Vagina (tissue), 2 donors: ENCODE results near the gene GAB3. TPM values are rescaled to one million over a fixed set of nuclear protein-coding genes. Genes with fewer than 3 reads are reported as not detected.
A peak's percentile ranks its signal among the peaks of the same experiment; 100 is the strongest.

Experiments used
- DNase-seq, 2 donors: peaks; one replicate each; pipeline ENCODE4 v3.0.0-alpha.2; 2017; ENCODE audit errors: extremely low spot score in 2 of 2
- H3K27ac ChIP-seq: fragments of 200-600 bp; sonication (generic); one replicate; pipeline ENCODE4 v1.5.1; 2019
- H3K27me3 ChIP-seq: fragments of 200-600 bp; sonication (generic); one replicate; pipeline ENCODE4 v1.5.1; 2019
- H3K36me3 ChIP-seq, 2 donors: fragments of 200-600 bp; sonication (generic); one replicate each; pipeline ENCODE4 v1.5.1; 2017 to 2019
- H3K4me1 ChIP-seq: fragments of 200-600 bp; sonication (generic); one replicate; pipeline ENCODE4 v1.5.1; 2019
- H3K4me3 ChIP-seq, 2 donors: fragments of 200-600 bp; sonication (generic); 1 replicate in 1 of 2; 2 replicates in 1 of 2; pipeline ENCODE4 v1.5.1; 2016 to 2019
- H3K9me3 ChIP-seq: fragments of 200-600 bp; sonication (generic); one replicate; pipeline ENCODE4 v1.5.1; 2019
- POLR2A ChIP-seq, 2 donors: fragments of 450-650 bp; IDR thresholded peaks; one replicate each; pipeline ENCODE4 v1.6.1; 2017; ENCODE audit warnings: antibody characterized with exemption in 2 of 2, mild to moderate bottlenecking in 2 of 2, moderate library complexity in 2 of 2
- POLR2AphosphoS5 ChIP-seq, 2 donors: sonication (generic); formaldehyde crosslinking; IDR thresholded peaks; one replicate each; pipeline ENCODE4 v1.9.0; 2017; ENCODE audit warnings: antibody characterized with exemption in 2 of 2, mild to moderate bottlenecking in 2 of 2, low read depth in 1 of 2; ENCODE audit not compliant: insufficient read depth in 1 of 2
- intact Hi-C: fragments of 100-400 bp; cut with DNase I; formaldehyde crosslinking; loops from one replicate; pipeline ENCODE4 v1.15.1; 2023
- total RNA-seq: library from RNA; depleted of rRNA; stranded (reverse); fragments of >200 nt; gene quantifications from one replicate; pipeline ENCODE4 v1.2.3, GENCODE V29; 2016
- TF ChIP-seq, protein P1 (sequence below), 3 experiments: fragments of 450-650 bp in 2 of 3; fragments of 200-600 bp in 1 of 3; sonication (generic) in 1 of 3; IDR thresholded peaks; one replicate each; pipeline ENCODE4 v1.5.1; 2017 to 2019; ENCODE audit warnings: antibody characterized with exemption in 3 of 3, mild to moderate bottlenecking in 2 of 3, moderate library complexity in 2 of 3

GAB3 gene
- total RNA-seq, 1 donor from 2014 or later, result 7.6 TPM

DNA sequence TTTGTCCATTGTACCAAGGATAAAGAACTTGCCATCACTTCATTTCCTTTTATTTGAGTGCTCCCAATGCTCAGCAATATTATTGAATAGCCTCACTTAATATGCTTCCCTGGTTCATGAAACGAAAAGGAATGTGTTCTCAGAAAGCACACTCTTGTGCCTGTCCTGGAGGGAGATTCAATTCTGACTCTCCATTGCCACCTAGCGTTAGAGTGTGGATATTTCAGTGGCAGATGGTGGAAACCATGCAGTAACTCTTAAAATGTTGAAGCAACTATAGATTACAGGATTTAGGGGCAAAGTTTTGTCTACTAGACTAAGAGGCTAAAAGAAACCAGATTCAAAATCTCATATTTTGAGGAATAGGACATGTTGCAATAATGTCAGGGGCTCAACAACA, 36.0 kb downstream of the GAB3 start:
- H3K36me3 ChIP-seq, result no peaks in the 10 kb centered on the region
- no peak overlapping the region for H3K4me3 ChIP-seq
- H3K27me3 ChIP-seq, result no peaks in the 10 kb centered on the region
- no peaks in the 10 kb centered on the region for H3K4me1 ChIP-seq
- intact Hi-C loops, result no loop called here
- no peaks in the 10 kb centered on the region for H3K9me3 ChIP-seq
- DNase-seq, result no peak
- H3K27ac ChIP-seq, result no peak overlapping the region
- TF ChIP-seq POLR2A (IDR thresholded peaks at IDR 0.05) (no peak), POLR2AphosphoS5 (IDR thresholded peaks at IDR 0.05; ENCODE audit: insufficient read depth in 1 of 2, low read depth in 1 of 2) (no peak)
- TF ChIP-seq, protein P1, sequence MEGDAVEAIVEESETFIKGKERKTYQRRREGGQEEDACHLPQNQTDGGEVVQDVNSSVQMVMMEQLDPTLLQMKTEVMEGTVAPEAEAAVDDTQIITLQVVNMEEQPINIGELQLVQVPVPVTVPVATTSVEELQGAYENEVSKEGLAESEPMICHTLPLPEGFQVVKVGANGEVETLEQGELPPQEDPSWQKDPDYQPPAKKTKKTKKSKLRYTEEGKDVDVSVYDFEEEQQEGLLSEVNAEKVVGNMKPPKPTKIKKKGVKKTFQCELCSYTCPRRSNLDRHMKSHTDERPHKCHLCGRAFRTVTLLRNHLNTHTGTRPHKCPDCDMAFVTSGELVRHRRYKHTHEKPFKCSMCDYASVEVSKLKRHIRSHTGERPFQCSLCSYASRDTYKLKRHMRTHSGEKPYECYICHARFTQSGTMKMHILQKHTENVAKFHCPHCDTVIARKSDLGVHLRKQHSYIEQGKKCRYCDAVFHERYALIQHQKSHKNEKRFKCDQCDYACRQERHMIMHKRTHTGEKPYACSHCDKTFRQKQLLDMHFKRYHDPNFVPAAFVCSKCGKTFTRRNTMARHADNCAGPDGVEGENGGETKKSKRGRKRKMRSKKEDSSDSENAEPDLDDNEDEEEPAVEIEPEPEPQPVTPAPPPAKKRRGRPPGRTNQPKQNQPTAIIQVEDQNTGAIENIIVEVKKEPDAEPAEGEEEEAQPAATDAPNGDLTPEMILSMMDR (IDR thresholded peaks at IDR 0.05), result peak in 1 of 3 experiments; percentile 78

DNA sequence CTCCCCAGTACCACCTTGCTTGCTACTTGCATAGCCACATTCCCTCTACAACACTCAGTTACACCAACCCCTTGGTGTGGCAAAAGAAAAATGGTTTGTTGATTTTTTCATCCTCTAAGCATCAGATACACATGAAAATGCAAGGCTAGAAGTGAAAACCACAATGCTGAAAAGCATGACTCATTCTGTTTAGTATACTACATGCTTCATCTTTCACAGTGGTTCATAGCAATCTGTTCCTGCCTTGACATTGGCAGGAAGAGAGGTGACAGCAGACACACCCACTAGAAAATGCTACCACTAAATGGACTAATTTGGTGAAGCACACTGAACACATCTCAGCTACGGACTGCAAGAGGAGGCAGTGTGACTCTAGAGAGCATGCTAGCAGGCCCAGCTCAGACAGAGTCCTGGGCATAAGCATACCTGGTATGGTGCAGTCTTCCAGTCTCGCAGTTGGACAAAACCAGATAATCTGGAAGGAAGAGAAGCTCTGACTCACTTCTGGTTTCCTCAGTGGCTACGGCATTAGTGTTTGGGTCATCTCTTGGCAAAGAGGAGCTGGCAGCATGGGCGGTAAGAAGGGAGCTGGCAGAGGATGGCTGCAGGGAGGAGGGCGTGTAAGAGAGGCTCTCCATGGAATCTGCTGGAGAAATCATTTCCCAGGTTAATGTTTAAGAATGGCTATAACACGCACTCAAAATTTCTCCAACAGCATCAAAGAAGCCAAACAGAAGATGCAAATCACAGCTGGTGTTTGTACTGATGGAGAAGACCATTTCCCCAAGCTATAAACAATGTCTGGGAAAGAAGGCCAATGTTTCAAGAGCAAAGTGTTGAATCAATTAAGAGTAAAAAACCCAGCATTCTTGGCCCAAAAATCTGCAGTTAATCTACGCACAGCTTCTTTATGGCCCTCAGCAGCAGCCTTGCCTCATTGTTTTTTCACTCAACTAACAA, 37.8 kb downstream of the GAB3 start:
- intact Hi-C loops, result no loop called here
- Histone ChIP-seq H3K27ac (no peak overlapping the region), H3K9me3 (no peaks in the 10 kb centered on the region), H3K4me1 (no peaks in the 10 kb centered on the region), H3K4me3 (no peak overlapping the region), H3K27me3 (no peaks in the 10 kb centered on the region), H3K36me3 (no peaks in the 10 kb centered on the region)
- no peak for DNase-seq
- no peak for TF ChIP-seq POLR2AphosphoS5 (IDR thresholded peaks at IDR 0.05; ENCODE audit: insufficient read depth in 1 of 2, low read depth in 1 of 2)

DNA sequence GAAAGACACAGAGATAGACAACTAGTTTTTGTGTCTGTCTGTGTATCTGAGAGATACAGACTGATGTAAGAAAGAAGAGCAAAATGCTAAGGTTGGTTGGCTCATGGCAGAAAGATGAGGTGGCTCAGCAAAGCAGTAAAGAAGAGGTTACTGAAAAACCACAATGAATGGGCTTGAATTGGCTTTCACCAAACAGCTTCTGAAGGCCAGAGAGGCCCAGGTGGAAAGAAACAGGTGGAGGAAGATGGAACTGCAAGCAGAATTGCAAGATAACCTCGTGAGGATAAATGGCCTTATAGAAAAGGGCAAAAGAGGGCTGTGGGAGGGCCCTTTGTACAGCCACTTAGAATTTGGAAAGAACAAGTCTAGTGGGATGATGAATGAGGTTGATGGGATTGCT, 39.6 kb downstream of the GAB3 start:
- Histone ChIP-seq H3K4me3 (no peak overlapping the region), H3K27me3 (no peaks in the 10 kb centered on the region), H3K4me1 (no peaks in the 10 kb centered on the region), H3K36me3 (no peaks in the 10 kb centered on the region), H3K9me3 (no peaks in the 10 kb centered on the region), H3K27ac (no peak overlapping the region)
- DNase-seq, result no peak
- TF ChIP-seq POLR2AphosphoS5 (IDR thresholded peaks at IDR 0.05; ENCODE audit: insufficient read depth in 1 of 2, low read depth in 1 of 2) (no peak), POLR2A (IDR thresholded peaks at IDR 0.05) (no peak)
- TF ChIP-seq, protein P1 (IDR thresholded peaks at IDR 0.05), result no peak
- intact Hi-C loops, result no loop called here

DNA sequence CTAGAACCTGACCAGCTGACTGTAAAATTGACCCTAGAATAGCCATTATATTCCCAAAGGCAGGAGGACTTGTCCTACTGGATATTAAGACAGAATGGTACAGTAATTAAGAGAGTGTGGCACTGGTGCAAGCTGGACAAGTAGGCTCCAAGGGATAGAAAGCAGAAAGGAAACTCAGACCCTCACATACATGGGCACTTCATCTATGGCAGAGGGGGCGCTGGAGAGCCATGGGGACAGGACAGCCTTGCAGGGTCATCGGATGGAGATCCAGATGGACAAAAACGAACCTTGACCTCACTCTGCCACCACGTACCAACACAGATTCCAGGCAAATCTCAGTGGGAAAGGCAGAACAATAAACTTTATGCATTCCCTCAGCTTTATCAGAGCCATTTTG, 40.6 kb downstream of the GAB3 start:
- H3K4me1 ChIP-seq, result no peaks in the 10 kb centered on the region
- no peak for DNase-seq
- TF ChIP-seq, protein P1 (IDR thresholded peaks at IDR 0.05), result no peak
- no peak for TF ChIP-seq POLR2A (IDR thresholded peaks at IDR 0.05)
- no peak for TF ChIP-seq POLR2AphosphoS5 (IDR thresholded peaks at IDR 0.05; ENCODE audit: insufficient read depth in 1 of 2, low read depth in 1 of 2)
- no peaks in the 10 kb centered on the region for H3K27me3 ChIP-seq
- intact Hi-C loops, result no loop called here
- H3K27ac ChIP-seq, result no peak overlapping the region
- no peaks in the 10 kb centered on the region for H3K36me3 ChIP-seq
- no peaks in the 10 kb centered on the region for H3K9me3 ChIP-seq
- H3K4me3 ChIP-seq, result no peak overlapping the region

DNA sequence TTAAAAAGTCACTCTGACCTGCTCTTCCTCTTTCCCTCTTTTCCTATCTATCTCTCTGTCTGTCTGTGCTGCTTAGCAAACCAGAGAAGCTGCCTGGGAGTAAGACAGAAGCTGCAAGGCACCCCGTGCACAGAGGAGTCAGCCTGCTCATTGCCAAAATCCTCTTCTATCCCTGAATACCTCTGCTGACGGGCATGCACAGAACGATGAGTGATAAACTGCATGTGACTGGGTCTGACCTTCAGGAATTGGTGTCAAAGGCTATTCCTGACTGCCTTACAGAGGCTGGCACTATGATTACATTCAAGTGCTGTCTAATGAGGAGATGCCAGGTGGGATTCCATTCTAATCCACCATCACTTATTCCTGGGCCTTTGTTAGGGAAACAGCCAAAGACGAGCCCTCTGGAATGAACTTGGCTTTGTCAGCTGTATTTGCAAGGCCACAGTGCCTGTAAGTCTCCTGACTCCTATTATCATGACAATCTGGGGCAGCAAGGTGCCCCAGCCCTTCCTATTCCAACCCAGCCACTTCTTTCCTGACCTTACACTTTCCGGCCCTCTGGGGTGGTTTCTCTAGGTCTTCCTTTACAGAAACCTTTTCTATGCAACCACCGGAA, 52.1 kb downstream of the GAB3 start:
- Histone ChIP-seq H3K4me1 (no peaks in the 10 kb centered on the region), H3K36me3 (no peaks in the 10 kb centered on the region), H3K27ac (no peak overlapping the region), H3K27me3 (no peaks in the 10 kb centered on the region), H3K9me3 (no peaks in the 10 kb centered on the region), H3K4me3 (no peak overlapping the region)
- no peak for DNase-seq
- intact Hi-C loops, result no loop called here
- TF ChIP-seq, protein P1 (IDR thresholded peaks at IDR 0.05), result no peak
- no peak for TF ChIP-seq POLR2A (IDR thresholded peaks at IDR 0.05)
- TF ChIP-seq POLR2AphosphoS5 (IDR thresholded peaks at IDR 0.05; ENCODE audit: insufficient read depth in 1 of 2, low read depth in 1 of 2), result no peak
